ENCODE results near the gene KCNG2. TPM values are rescaled to one million over a fixed set of nuclear protein-coding genes. Genes with fewer than 3 reads are reported as not detected.

Gene KCNG2
- total and polyA plus RNA-seq, 9 of the 15 experiments (the other 6 are each of a cell fraction or from before 2014, with no cell fraction given): not detected

DNA sequence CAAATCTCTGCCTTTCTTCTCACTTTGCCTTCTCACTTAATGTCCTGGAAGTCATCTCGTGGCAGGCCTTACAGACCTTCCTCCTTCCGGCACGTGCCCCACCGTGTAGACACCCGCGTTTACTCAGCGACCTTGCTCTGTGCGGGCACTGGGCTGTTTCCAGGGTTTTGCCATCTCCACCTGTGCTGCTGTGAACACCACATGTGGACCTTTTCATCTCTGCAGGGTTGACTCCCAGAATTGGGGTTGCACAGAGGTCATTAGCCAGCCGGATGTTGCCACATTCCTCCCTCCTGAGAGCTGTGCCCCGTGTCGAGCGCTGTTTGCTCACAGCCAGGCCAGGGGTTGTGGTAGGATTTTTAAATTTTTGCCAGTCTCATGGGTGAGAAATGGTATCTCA lies 25.4 kb downstream of the KCNG2 start (continued):
- no peak for TF ChIP-seq ZNF79 (CRISPR knock-in tag; IDR thresholded peaks at IDR 0.05; ENCODE audit: low read depth)
- no peak for TF ChIP-seq ZNF707 (CRISPR knock-in tag; conservative IDR thresholded peaks at IDR 0.05)
- no peak for TF ChIP-seq ZNF232 (CRISPR knock-in tag; IDR thresholded peaks at IDR 0.05)

DNA sequence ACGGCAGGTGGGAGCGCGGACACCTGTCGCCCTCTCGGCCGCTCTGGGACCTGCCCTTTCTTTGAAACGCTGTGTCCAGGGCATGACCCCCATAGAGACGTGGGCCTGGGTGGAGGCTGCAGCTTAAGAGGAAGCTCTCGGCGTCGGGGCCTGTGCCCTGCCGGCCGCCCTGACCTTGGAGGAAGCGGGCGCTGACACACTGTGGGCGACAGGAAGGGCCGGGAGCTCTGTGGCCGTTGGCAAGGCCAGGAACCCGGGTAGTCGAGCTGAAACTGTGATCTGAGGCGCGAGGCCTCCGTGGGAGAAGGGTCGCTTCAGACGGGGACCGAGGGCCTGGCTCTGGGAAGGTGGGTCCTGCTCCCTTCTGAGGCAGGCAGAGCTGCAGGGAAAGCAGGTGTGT lies 28.2 kb downstream of the KCNG2 start:
- H3K4me2 ChIP-seq (ENCODE audit: insufficient read depth, low read length): no peak overlapping the region
- H3K79me2 ChIP-seq (ENCODE audit: control insufficient read depth, insufficient read depth, low read length): no peaks in the 10 kb centered on the region
- DNase-seq (ENCODE audit: extremely low read depth in 1 of 4, low spot score in 3 of 4) (no peak), FAIRE-seq (no peak), ATAC-seq (no peak)
- ChIA-PET CTCF (ENCODE audit: low intra/inter-chr PET ratio) (no interaction called here), POLR2A (interaction anchor here (0.6 kb wide), 1 partner anchor 42 kb away, joined by 5 read pairs; no protein-coding TSS in a partner anchor)
- H3K36me3 ChIP-seq (ENCODE audit: control insufficient read depth, insufficient read depth, low read length): no peaks in the 10 kb centered on the region
- in situ Hi-C loops (cut with MboI) (no loop called here), intact Hi-C loops (cut with micrococcal nuclease) (no loop called here)
- H3K27ac ChIP-seq (ENCODE audit: extremely low read depth, low read depth, low read length): no peak overlapping the region
- no peak overlapping the region for H3K4me3 ChIP-seq
- H2AFZ ChIP-seq (ENCODE audit: low read depth, low read length): no peak overlapping the region
- H3K4me1 ChIP-seq (replicated peaks in 1 of 2; ENCODE audit: control insufficient read depth in 2 of 2, insufficient read depth in 2 of 2, low read length in 2 of 2): peaks cover 0 to 5% of the 10 kb centered on the region in 2 experiments; a peak in 1 of 5 replicates
- no TSS peak for BruUV-seq (replicated peaks)
- no peaks in the 10 kb centered on the region for H4K20me1 ChIP-seq (replicated peaks; ENCODE audit: control insufficient read depth, insufficient read depth, low read length)
- no peaks in the 10 kb centered on the region for H3K9me3 ChIP-seq (replicated peaks; ENCODE audit: control insufficient read depth, insufficient read depth, low read depth, low read length)
- no peak overlapping the region for H3K9ac ChIP-seq (ENCODE audit: insufficient read depth in 1 of 2, low read depth in 2 of 2, low read length in 2 of 2)
- H3K9me1 ChIP-seq (ENCODE audit: control insufficient read depth, insufficient read depth, low read length): no peaks in the 10 kb centered on the region
- 0% methylated on average over 8 of the region's 26 CpGs for WGBS (ENCODE audit: insufficient coverage, low coverage, missing lambda C conversion rate)
- peaks cover 2 to 29% of the 10 kb centered on the region in 2 experiments; a peak in 3 of 5 replicates for H3K27me3 ChIP-seq (ENCODE audit: control insufficient read depth in 2 of 2, insufficient read depth in 2 of 2, low read length in 2 of 2)
- TF ChIP-seq, protein P1, sequence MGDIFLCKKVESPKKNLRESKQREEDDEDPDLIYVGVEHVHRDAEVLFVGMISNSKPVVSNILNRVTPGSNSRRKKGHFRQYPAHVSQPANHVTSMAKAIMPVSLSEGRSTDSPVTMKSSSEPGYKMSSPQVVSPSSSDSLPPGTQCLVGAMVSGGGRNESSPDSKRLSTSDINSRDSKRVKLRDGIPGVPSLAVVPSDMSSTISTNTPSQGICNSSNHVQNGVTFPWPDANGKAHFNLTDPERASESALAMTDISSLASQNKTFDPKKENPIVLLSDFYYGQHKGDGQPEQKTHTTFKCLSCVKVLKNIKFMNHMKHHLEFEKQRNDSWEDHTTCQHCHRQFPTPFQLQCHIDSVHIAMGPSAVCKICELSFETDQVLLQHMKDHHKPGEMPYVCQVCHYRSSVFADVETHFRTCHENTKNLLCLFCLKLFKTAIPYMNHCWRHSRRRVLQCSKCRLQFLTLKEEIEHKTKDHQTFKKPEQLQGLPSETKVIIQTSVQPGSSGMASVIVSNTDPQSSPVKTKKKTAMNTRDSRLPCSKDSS (IDR thresholded peaks at IDR 0.05; ENCODE audit: low read depth, partially characterized antibody): no peak
- TF ChIP-seq ZFX (CRISPR knock-in tag; IDR thresholded peaks at IDR 0.05) (no peak), SPI1 (IDR thresholded peaks at IDR 0.05; ENCODE audit: borderline replicate concordance, low read depth, low read length) (no peak), SLC30A9 (CRISPR knock-in tag; IDR thresholded peaks at IDR 0.05) (no peak), SIRT6 (IDR thresholded peaks at IDR 0.05; ENCODE audit: low read depth, low read length) (no peak), ZNF830 (CRISPR knock-in tag; IDR thresholded peaks at IDR 0.05) (no peak)
- TF ChIP-seq, protein P2, sequence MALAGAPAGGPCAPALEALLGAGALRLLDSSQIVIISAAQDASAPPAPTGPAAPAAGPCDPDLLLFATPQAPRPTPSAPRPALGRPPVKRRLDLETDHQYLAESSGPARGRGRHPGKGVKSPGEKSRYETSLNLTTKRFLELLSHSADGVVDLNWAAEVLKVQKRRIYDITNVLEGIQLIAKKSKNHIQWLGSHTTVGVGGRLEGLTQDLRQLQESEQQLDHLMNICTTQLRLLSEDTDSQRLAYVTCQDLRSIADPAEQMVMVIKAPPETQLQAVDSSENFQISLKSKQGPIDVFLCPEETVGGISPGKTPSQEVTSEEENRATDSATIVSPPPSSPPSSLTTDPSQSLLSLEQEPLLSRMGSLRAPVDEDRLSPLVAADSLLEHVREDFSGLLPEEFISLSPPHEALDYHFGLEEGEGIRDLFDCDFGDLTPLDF (CRISPR knock-in tag; IDR thresholded peaks at IDR 0.05): no peak

Data from K562 (cell line).